C4-2B (cell line): ENCODE measurements around the gene ZNF234.
"Not testable (repeated sequence)": the region's sequence is repeated elsewhere in the genome, so short reads cannot be mapped to it uniquely, and the experiment has no call there.

Experiments
- H3K27ac ChIP-seq: fragments of 450-650 bp; 2 replicates; pipeline ENCODE4 v1.5.1; 2017
- ZFX ChIP-seq: fragments of 450-650 bp; IDR thresholded peaks from 2 replicates; pipeline ENCODE4 v1.6.1; 2017
- TF ChIP-seq, protein P1 (sequence below): fragments of 450-650 bp; conservative IDR thresholded peaks from 2 replicates; pipeline ENCODE4 v1.5.1; 2017; ENCODE audit warnings: mild to moderate bottlenecking

ZNF234 gene

DNA sequence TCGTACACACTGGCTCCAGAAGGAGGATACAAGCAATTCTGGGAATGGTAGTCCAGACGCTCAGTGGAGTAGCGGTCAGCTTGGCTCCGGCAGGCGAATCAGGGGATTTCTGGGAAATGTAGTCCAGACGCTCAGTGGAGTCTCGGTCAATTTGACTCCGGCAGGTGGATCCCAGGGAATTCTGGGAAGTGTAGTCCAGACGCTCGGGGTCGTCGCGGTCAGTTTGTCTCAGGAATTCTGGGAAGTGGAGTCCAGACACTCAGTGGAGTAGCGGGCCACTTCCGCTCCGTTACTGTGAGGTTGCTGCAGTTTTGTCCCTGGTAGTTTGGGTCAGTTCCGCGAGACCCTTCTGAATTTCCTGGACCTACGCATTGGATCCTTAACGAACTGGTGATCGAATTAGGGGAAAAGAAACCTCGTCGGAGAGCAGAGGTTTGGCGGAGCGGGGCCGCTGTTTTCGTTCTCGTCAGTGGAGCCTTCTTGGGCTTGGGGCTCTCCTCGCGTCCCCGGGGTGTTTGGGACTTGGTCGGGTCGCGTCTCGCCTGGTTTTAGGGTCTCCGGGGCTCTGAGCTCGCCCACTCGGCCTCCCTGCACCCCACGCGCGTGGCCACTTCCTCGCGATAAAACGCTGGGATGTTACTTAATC, 28.1 kb upstream of the ZNF234 start, which contains the start of gene ZNF225:
ZNF225 (plus strand) TSS at position 262 of the 646 bp plus-strand sequence. CDS start 2,429 bp downstream, outside the sequence.
- H3K27ac ChIP-seq: peak within 1 kb of the TSS; percentile 59
- TF ChIP-seq, protein P1, sequence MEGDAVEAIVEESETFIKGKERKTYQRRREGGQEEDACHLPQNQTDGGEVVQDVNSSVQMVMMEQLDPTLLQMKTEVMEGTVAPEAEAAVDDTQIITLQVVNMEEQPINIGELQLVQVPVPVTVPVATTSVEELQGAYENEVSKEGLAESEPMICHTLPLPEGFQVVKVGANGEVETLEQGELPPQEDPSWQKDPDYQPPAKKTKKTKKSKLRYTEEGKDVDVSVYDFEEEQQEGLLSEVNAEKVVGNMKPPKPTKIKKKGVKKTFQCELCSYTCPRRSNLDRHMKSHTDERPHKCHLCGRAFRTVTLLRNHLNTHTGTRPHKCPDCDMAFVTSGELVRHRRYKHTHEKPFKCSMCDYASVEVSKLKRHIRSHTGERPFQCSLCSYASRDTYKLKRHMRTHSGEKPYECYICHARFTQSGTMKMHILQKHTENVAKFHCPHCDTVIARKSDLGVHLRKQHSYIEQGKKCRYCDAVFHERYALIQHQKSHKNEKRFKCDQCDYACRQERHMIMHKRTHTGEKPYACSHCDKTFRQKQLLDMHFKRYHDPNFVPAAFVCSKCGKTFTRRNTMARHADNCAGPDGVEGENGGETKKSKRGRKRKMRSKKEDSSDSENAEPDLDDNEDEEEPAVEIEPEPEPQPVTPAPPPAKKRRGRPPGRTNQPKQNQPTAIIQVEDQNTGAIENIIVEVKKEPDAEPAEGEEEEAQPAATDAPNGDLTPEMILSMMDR: no peak
- TF ChIP-seq ZFX: no peak

DNA sequence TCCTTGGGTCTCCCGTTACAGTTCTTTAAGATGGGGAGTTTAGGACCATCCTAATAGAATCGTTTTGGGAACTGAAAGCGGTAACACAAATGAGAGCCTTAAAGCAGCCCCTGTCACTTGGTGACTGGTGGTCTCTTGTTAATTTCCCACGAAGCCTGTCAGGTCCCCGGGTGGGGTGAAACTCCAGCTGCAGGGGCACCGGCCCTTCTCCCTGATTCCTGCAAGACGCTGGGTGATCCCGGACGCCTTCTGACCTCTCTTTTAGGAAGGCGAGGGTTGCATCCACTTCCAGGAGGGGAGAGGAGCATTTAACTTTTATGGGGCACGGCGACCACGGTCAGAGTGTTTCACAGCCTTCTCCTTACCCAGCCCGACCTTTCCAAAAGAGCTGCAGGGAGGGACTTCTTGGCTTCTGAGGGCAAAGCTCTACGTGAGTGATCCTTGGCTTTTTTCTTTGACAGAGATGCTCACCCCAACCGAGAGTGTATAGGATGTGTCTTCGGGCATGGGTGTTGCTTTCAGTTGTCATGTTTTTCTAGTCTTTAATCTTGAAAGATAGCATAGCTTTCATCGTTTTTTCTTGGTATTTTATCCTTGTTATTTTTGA, 27.5 kb upstream of the ZNF234 start:
- peak overlapping the region; percentile 59 for H3K27ac ChIP-seq
- TF ChIP-seq, protein P1: no peak
- no peak for TF ChIP-seq ZFX

DNA sequence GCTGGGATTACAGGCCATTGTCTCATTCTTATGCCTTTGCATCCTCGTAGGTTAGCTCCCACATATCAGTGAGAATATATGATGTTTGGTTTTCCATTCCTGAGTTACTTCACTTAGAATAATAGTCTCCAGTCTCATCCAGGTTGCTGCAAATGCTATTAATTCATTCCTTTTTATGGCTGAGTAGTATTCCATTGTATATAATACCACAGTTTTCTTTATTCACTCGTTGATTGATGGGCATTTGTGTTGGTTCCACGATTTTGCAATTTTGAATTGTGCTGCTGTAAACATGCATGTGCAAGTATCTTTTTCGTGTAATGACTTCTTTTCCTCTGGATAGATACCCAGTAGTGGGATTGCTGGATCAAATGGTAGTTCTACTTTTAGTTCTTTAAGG, 20.2 kb upstream of the ZNF234 start:
- not testable (repeated sequence) for H3K27ac ChIP-seq

DNA sequence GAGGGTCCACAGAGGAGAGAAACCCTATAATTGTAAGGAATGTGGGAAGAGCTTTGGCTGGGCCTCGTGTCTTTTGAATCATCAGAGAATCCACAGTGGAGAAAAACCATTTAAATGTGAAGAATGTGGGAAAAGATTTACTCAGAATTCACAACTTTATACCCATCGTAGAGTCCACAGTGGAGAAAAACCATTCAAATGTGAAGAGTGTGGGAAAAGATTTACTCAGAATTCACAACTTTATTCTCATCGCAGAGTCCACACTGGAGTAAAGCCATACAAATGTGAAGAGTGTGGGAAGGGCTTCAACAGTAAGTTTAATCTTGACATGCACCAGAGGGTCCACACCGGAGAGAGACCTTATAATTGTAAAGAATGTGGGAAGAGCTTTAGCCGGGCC, 9.4 kb upstream of the ZNF234 start:
- H3K27ac ChIP-seq: no peak overlapping the region
- no peak for TF ChIP-seq ZFX
- TF ChIP-seq, protein P1: no peak

DNA sequence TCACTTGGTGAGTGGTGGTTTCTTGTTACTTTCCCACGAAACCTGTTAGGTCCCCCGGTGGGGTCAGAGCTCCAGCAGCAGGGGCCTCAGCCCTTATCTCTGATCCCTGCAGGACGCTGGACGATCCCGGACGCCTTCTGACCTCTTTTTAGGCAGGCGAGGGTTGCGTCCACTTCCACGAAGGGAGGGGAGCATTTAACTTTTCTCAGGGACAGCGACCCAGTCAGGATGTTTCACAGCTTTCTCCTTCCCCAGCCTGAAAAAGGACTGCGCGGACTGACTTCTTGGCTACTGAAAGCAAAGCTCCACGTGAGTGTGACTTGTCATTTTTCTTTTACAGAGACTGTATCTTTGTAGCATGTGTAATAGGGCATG, 692 bp downstream of the ZNF234 start:
- TF ChIP-seq, protein P1: no peak
- no peak for TF ChIP-seq ZFX
- peak overlapping the region; percentile 80 for H3K27ac ChIP-seq

DNA sequence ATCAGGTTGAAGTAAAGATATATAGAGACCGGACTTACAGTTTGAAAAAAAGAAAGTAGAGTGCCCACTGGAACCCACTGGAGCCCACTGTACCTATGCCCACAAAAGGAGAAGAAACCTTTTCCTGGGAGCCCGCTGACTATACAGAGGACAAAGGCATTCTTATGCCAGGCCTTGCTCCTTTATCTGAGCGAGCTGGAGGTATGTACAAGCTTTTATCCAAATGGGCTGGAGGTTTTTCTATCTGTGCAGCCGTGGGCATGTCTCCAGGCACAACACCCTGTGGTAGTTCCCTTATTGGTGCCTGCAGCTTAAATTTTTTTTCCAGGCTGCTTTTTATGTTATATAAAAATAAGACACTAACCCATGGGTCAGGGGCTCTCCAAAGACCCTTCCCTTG, 8.4 kb downstream of the ZNF234 start:
- TF ChIP-seq ZFX: no peak
- TF ChIP-seq, protein P1: no peak
- no peak overlapping the region for H3K27ac ChIP-seq

DNA sequence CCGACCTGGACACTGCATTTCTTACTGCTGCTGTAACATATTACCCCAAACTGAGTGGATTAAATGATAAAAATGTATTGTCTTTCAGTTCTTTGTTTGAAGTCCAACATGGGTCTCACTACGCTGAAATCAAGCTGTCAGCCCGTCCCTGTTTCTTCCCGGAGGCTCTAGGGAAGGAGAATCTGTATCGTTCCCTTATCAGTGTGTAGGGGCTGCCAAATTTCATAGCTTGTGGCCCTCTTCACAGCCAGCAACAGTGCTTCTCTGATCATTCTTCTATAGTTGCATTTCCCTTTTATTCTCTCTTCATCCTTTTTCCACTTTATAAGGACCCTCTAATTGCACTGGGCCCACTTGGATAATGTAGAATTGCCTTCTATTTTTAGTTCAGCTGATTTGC, 10.1 kb downstream of the ZNF234 start:
- H3K27ac ChIP-seq: no peak overlapping the region
- TF ChIP-seq, protein P1: no peak
- TF ChIP-seq ZFX: no peak

DNA sequence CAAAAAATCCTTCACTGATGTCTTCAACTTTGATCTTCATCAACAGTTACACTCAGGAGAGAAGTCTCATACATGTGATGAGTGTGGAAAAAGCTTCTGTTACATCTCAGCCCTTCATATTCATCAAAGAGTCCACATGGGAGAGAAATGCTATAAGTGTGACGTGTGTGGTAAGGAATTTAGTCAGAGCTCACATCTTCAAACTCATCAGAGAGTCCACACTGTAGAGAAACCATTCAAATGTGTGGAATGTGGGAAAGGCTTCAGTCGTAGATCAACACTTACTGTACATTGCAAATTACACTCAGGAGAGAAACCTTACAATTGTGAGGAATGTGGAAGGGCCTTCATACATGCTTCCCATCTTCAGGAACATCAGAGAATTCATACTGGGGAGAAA, 15.1 kb downstream of the ZNF234 start:
- H3K27ac ChIP-seq: no peak overlapping the region
- no peak for TF ChIP-seq ZFX
- TF ChIP-seq, protein P1: no peak
